ENCODE results near the gene SNX8. TPM values are rescaled to one million over a fixed set of nuclear protein-coding genes. Genes with fewer than 3 reads are reported as not detected.

The SNX8 gene
- total and polyA plus RNA-seq, 2 experiments from 2014 or later: 24.7 to 81.4 TPM

- H3K79me2 ChIP-seq: no peaks in the 10 kb centered on the region
- no peaks in the 10 kb centered on the region for H3K36me3 ChIP-seq (replicated peaks; ENCODE audit: insufficient read depth, low read depth)
- no peaks in the 10 kb centered on the region for H3K27me3 ChIP-seq
- no peaks in the 10 kb centered on the region for H3K4me1 ChIP-seq (ENCODE audit: insufficient read depth)
- no peak for TF ChIP-seq EZH2phosphoT487 (IDR thresholded peaks at IDR 0.05; ENCODE audit: low read depth, severe bottlenecking, unreplicated experiment)
- TF ChIP-seq EZH2 (IDR thresholded peaks at IDR 0.05; ENCODE audit: borderline replicate concordance): no peak
- TF ChIP-seq CTCF (IDR thresholded peaks at IDR 0.05; ENCODE audit: poor library complexity): no peak
- no peaks in the 10 kb centered on the region for H4K20me1 ChIP-seq (ENCODE audit: insufficient read depth, poor library complexity, severe bottlenecking)
- H3K9me2 ChIP-seq (replicated peaks; ENCODE audit: insufficient read depth): no peaks in the 10 kb centered on the region
- DNase-seq (ENCODE audit: low spot score): no peak
- WGBS (ENCODE audit: low lambda C conversion rate, missing lambda C conversion rate): 90% methylated on average over 5 of the region's 5 CpGs
- no peak overlapping the region for H2AFZ ChIP-seq
- no peaks in the 10 kb centered on the region for H3K9me3 ChIP-seq (ENCODE audit: low read depth)
- H3K4me2 ChIP-seq: no peak overlapping the region
- no peak overlapping the region for H3K4me3 ChIP-seq
- no peak overlapping the region for H3K27ac ChIP-seq
These were observed 53.4 kb downstream of the SNX8 start for GRCh38 chr7:2260820-2261219.

- Histone ChIP-seq H3K9me3 (ENCODE audit: low read depth) (no peaks in the 10 kb centered on the region), H3K36me3 (replicated peaks; ENCODE audit: insufficient read depth, low read depth) (no peaks in the 10 kb centered on the region), H3K27ac (no peak overlapping the region), H3K4me3 (no peak overlapping the region), H3K27me3 (no peaks in the 10 kb centered on the region), H3K4me1 (ENCODE audit: insufficient read depth) (no peaks in the 10 kb centered on the region), H3K79me2 (no peaks in the 10 kb centered on the region), H3K9me2 (replicated peaks; ENCODE audit: insufficient read depth) (no peaks in the 10 kb centered on the region), H2AFZ (no peak overlapping the region), H4K20me1 (ENCODE audit: insufficient read depth, poor library complexity, severe bottlenecking) (no peaks in the 10 kb centered on the region), H3K4me2 (no peak overlapping the region)
- DNase-seq (ENCODE audit: low spot score): no peak
- 98% methylated on average over 9 of the region's 9 CpGs for WGBS (ENCODE audit: low lambda C conversion rate, missing lambda C conversion rate)
- TF ChIP-seq EZH2phosphoT487 (IDR thresholded peaks at IDR 0.05; ENCODE audit: low read depth, severe bottlenecking, unreplicated experiment): no peak
- no peak for TF ChIP-seq EZH2 (IDR thresholded peaks at IDR 0.05; ENCODE audit: borderline replicate concordance)
- no peak for TF ChIP-seq CTCF (IDR thresholded peaks at IDR 0.05; ENCODE audit: poor library complexity)
These were observed 54.8 kb downstream of the SNX8 start for GRCh38 chr7:2259480-2259879.

GRCh38 chr7:2258661-2259365 is 55.4 kb downstream of the SNX8 start:
- Histone ChIP-seq H3K79me2 (no peaks in the 10 kb centered on the region), H3K4me1 (ENCODE audit: insufficient read depth) (no peaks in the 10 kb centered on the region), H3K36me3 (replicated peaks; ENCODE audit: insufficient read depth, low read depth) (no peaks in the 10 kb centered on the region), H4K20me1 (ENCODE audit: insufficient read depth, poor library complexity, severe bottlenecking) (no peaks in the 10 kb centered on the region), H3K4me2 (no peak overlapping the region), H3K9me3 (ENCODE audit: low read depth) (no peaks in the 10 kb centered on the region), H3K27ac (no peak overlapping the region), H3K4me3 (no peak overlapping the region), H3K9me2 (replicated peaks; ENCODE audit: insufficient read depth) (no peaks in the 10 kb centered on the region), H2AFZ (no peak overlapping the region), H3K27me3 (no peaks in the 10 kb centered on the region)
- 96% methylated on average over 29 of the region's 34 CpGs for WGBS (ENCODE audit: low lambda C conversion rate, missing lambda C conversion rate)
- TF ChIP-seq EZH2 (IDR thresholded peaks at IDR 0.05; ENCODE audit: borderline replicate concordance): no peak
- no peak for TF ChIP-seq EZH2phosphoT487 (IDR thresholded peaks at IDR 0.05; ENCODE audit: low read depth, severe bottlenecking, unreplicated experiment)
- no peak for TF ChIP-seq CTCF (IDR thresholded peaks at IDR 0.05; ENCODE audit: poor library complexity)
- no peak for DNase-seq (ENCODE audit: low spot score)

Measured in hepatocyte (in vitro differentiated cells).